HG03175 (cell line): Measurements from ENCODE around the gene ZNF213.
A peak's percentile ranks its signal among the peaks of the same experiment; 100 is the strongest.

Experiments used
- ATAC-seq: cut with Tn5 transposase; IDR thresholded peaks from one replicate; pipeline ENCODE4 v1.9.1; 2021; ENCODE audit warnings: mild to moderate bottlenecking, moderate library complexity; ENCODE audit not compliant: unreplicated experiment

Gene ZNF213

DNA sequence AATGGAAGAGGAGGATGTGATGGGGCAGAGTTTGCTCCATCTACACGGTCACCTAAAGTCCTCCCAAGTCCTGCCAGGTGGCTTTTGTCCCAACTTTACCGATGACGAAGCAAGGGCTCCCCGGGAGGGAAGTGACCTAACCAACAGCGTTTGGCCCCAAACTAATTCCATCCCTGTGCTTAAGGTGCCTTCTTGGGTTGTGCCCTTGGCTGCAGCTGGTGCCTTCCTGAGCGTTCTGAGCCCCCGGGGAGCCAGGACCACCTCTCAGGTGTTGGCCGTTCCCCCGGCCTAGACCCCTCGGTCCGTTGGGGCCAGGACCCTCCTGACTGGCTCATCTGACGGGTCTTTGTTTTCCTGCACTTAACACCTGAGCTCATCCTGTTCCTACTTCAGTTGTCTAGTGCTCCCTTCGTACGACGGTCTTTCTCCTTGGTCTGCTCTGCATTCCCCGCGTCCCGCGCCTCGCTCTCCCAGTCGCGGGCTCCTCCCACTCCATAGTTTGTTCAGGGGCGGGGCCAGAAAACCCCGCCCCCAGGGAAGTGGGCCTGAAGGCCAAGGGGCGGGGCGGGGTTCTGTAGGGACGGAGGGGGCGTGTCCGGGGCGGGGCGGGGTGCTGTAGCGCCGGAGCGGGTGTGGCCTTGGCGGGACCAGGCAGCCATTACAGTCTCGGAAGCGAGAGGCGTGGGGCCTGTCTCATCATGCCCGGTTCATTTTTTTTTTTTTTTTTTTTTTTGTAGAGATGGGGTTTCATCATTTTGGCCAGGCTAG lies 34.9 kb upstream of the ZNF213 start:
- ATAC-seq: peak; percentile 61

- no peak for ATAC-seq
Measured at GRCh38 chr16:3101018-3101840, 33.6 kb upstream of the ZNF213 start.

GRCh38 chr16:3101841-3102470 lies 32.9 kb upstream of the ZNF213 start:
- ATAC-seq: no peak

DNA sequence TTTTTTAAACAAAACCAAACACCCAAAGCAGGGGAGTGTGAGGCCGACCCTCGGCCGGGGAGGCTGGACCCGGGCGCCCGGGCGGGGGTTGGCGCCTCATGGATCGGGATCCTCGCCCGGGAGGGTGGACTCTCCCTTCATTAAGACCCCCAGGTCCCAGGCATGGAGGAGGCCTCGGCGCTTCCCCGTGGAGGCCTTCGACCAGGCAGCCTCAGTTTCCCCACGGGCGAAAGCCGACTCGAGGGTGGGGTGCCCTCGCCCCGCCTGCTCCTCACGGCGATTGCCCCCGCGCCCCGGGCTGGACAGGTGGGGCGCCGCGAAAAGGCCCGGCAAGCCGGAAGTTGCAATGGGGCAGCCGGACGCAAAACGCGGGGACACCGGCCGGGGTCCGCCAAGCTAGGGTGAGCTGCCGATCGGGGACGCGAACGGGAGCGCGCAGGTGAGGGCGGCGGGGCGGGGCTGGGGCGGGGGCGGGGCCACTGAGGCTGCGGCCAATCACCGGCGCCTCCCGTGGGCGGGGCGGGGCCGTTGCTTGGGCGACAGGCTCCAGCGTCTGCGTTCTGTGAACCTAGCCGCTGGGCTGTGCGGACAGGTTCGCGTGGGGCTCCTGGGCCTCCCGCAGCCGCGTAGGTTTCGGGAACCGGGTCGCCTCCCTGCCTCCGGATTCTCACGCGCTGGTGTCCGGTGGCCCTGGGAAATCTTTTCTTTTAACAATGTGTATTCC lies 28.5 kb upstream of the ZNF213 start:
- peak; percentile 87 for ATAC-seq

DNA sequence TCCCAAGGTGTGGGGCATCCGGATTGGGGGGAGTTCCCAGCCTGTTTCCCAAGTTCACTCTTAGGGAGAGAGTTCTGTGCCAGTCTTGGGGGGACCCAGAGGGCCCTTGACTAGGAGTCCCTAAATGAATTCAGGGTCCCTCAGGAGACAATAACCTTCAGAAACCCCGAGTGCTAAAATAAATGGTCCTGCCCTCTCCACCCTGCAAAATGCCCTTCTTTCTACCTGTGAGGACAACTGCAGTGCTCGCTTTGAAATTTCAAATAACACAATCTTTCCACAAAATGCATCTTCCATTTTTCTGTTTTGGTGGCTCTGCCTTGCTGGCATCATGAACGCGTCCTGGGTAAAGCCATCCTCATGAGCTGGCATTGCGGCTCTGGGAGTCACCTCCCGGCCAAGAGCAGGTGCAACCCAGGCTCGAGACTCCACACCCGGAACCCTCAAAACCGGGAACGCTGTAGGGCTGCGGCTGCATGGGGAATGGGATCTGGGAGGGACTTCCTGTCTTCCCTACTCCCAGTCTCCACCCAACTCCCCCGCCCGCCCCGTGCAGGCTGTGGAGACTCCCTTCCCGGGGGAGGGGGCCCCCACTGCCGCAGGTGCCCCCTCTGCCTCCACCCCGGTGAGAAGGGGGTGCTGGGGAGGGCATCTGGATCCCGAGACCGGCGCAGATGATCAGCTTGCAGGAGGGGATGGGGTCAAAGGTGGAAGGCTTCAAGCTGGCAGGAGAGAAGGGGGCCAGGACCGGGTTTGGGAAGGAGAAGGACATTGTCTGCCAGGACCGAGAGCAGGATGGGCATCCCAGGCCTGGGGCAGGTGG lies 22.6 kb upstream of the ZNF213 start, which contains the start of gene ZNF205:
TSS of gene ZNF205 (plus strand) at position 529 of the 823 bp plus-strand sequence. CDS start 845 bp downstream, outside the sequence.
- no peak for ATAC-seq

DNA sequence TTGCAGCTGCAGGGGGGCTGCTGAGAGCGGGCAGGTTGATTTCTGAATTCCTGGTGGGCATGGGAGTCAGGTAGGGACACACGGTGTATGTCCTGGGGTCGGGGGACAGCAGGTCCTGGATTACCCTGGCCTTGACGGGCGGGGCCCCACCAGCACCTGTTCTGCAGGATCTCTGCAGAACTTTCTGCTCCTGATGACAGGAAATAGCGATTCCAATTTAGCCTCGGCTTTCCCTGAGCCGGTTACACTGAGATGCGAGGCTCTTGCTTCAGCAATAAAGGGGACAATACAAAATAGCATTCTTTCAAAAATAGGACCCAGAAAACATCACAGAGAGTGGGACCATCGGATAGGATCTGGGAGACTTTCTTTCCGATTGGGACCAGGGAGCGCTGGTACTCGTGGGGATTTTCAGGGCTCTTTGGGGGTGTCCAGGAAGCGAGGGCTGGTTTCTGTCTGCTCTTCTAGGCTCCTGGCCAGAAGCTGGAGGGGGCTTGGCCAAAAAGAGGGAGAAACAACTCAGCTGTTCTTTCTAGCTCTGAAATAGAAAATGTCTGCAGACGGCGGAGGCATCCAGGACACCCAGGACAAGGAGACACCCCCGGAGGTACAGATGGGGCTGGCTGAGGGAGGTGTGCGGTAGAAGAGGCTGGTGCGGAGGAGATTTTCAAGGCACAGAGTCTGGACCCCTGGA lies 21.8 kb upstream of the ZNF213 start:
- ATAC-seq: no peak

- ATAC-seq: no peak
Measured at GRCh38 chr16:3113765-3114479, 20.9 kb upstream of the ZNF213 start.

- no peak for ATAC-seq
Measured at GRCh38 chr16:3115003-3115402, 19.8 kb upstream of the ZNF213 start.

DNA sequence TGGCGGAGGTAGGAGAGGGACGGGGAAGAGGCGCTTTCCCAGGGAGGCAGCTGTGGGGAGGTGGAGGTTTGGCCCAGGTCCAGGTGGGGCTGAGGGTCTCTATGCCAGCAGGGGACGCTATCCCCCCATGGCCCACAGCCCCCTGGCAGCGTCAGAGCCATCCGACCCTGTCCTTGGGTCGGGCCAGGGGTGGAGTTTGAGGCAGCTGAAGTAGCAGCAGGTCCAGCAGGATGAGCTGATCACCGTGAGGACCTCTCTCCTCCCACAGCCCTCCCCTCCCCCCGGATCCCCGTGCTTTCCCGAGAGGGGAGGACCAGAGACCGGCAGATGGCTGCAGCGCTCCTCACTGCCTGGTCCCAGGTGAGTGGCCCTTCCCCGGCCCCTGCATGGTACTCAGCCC lies 19.3 kb upstream of the ZNF213 start:
- no peak for ATAC-seq

DNA sequence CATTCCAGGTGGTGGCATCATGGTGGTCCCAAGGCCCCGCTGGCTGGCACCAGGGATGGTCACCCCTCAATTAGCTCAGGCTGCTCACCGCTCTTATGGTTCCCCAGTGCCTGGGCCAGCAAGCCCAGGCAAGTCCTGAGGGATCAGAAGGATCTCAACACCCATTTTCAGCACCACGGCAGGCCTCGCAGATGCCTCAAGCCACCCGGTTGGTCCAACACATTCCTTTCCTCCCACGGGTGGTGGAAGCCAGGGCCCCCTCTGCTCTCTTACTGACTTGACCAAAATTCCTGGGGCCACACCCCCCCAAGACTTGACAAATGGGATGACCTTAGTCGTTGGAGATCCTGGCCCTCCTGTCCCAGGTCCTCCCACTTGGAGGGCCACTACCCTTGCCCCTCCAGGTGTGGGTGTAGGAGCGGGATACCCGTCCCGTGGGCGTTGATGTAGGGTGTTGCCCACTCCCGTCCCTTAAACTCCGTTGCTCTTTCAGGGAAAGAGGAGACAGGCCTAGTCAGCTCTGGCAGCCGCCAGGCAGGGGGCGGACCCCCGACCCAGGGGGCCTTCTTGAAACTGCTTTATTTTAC lies 16.5 kb upstream of the ZNF213 start:
- no peak for ATAC-seq

- ATAC-seq: no peak
Measured at GRCh38 chr16:3118846-3119245, 16.0 kb upstream of the ZNF213 start.

DNA sequence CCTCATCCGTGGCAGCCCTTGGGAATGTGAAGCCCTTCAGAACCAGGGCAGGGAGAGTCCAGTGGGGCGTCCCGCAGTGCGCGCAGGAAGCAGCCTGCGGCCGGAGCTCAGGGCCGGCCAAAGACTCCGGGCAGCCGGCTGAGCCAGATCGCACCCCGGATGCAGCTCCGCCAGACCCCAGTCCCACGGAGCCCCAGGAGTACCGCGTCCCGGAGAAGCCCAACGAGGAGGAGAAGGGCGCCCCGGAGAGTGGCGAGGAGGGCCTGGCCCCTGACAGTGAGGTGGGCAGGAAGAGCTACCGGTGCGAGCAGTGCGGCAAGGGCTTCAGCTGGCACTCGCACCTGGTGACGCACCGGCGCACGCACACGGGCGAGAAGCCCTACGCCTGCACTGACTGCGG lies 15.5 kb upstream of the ZNF213 start:
- ATAC-seq: no peak

GRCh38 chr16:3119701-3120408 lies 15.0 kb upstream of the ZNF213 start:
- ATAC-seq: no peak

DNA sequence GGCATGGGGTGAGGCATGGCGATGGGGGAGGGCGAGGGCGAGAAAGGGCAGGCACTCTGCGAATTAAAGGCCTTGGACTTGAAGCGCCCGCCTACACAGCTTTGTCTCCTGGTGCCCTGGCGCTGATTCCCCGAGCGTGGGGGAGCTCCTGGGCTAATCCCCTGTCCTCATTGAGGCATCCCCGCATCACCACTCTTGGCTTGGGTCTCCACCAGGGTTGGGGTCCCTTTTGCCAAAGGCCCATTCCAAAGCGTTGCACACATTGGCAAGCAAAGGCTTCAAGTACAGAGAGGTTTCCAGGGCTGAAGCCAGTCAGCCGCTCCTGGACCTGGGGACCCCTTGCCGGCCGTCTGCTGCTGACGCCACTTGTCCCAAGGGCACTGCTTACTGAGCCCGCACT lies 14.4 kb upstream of the ZNF213 start:
- no peak for ATAC-seq

DNA sequence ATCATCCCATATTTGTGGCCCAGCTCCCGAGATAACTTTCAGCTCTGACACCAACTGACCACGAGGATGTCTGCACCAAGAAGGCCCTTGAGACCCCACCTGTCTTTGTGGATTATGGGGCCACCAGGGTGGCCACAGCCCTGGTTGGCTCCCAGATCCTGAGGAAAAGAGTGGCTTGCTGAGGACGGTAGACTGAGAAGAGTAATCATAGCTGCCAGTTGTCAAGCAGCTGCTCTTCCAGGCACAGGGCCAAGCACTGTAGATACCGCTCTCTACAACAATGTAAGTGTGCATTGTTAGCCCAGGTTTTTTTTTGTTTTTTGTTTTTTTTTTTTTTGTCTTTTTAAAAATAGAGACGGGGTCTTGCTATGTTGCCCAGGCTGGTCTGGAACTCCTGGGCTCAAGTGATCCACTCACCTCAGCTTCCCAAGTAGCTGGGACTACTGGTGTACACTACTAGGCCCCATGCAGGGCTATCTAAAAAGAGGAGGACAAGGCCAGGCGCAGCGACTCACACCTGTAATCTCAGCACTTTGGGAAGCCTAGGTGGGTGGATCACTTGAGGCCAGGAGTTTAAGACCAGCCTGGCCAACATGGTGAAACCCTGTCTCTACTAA lies 12.9 kb upstream of the ZNF213 start:
- no peak for ATAC-seq

DNA sequence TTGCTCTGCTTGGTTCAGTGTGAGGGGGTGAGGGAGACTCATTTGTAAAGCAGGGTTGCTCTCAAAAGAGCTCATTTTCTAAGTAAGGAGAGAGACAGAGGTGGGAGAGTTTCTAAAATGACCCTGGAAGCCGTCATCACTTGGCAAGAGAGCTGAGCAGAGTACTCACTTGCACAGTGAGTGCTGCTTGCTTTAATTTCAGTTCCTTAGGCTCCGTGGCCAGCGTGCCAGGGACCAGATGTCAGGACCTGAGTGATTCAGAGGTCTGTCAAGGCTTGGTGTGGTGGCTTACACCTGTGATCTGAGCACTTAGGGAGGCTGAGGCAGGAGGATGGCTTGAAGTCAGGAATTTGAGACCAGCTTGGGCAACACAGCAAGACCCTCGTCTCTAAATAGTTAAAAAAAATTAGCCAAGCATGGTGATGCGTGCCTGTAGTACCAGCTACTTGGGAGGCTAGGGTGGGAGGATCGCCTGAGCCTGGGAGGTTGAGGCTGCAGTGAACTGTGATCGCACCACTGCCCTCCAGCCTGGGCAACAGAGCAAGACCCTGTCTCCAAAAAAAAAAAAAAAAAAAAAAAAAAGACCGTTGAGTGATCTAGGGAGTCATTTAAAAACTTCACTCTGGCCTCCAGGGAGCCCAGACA lies 11.8 kb upstream of the ZNF213 start:
- ATAC-seq: no peak
